Sigmoid colon (tissue), 3 donors: Measurements from ENCODE around the gene DDX5.

Source experiments
- POLR2A ChIP-seq, 2 donors: fragments of 450-650 bp; IDR thresholded peaks; one replicate each; pipeline ENCODE4 v1.6.1; 2016; ENCODE audit warnings: antibody characterized with exemption in 2 of 2, mild to moderate bottlenecking in 2 of 2, moderate library complexity in 2 of 2
- TF ChIP-seq, protein P1 (sequence below), 4 experiments: fragments of 450-650 bp in 3 of 4; fragments of 200-600 bp in 1 of 4; IDR thresholded peaks; one replicate each; pipeline ENCODE4 v1.5.1; 2016 to 2019; ENCODE audit warnings: antibody characterized with exemption in 4 of 4, mild to moderate bottlenecking in 3 of 4, moderate library complexity in 2 of 4

DNA sequence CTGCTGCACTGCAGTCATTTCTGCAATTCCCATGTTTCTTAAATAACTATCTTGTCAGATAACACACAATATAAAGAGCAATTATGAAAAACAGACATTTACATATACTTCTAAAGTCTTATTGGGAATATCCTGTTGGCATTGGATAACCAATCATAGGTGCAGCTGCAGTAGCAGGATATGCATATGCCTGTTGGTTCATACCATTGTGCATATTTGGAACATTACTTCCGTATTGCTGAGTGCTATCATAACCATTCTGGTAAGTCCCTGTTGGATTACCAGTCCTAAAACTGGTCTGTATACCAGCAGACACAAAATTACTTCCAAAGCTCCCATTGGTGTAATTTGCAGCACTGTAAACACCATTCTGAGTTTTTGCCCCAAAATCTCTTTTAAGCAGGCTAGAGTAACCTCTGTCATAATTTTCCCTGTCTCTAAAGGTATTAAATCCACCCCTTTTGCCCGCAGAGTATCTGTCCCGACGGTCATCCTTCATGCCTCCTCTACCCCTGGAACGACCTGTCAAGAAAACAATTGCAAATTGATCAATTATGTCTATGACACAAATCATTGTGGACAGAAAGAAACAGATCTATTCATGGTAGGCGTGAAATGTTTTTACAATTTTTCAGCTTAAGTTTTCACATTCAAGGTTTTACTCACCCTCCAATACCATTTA, 6.1 kb downstream of the DDX5 start:
- TF ChIP-seq, protein P1, sequence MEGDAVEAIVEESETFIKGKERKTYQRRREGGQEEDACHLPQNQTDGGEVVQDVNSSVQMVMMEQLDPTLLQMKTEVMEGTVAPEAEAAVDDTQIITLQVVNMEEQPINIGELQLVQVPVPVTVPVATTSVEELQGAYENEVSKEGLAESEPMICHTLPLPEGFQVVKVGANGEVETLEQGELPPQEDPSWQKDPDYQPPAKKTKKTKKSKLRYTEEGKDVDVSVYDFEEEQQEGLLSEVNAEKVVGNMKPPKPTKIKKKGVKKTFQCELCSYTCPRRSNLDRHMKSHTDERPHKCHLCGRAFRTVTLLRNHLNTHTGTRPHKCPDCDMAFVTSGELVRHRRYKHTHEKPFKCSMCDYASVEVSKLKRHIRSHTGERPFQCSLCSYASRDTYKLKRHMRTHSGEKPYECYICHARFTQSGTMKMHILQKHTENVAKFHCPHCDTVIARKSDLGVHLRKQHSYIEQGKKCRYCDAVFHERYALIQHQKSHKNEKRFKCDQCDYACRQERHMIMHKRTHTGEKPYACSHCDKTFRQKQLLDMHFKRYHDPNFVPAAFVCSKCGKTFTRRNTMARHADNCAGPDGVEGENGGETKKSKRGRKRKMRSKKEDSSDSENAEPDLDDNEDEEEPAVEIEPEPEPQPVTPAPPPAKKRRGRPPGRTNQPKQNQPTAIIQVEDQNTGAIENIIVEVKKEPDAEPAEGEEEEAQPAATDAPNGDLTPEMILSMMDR (IDR thresholded peaks at IDR 0.05) = no peak
- TF ChIP-seq POLR2A (IDR thresholded peaks at IDR 0.05) = no peak
